Fibroblast of lung (primary cell): ENCODE data around the gene CDH4. TPM values are rescaled to one million over a fixed set of nuclear protein-coding genes. Genes with fewer than 3 reads are reported as not detected.

Source experiments
- DNase-seq, 2 donors: peaks; one replicate each; pipeline versions ENCODE4 v3.0.0 to v3.0.0-alpha.2; 2010; ENCODE audit warnings: low read depth in 2 of 2
- H2AFZ ChIP-seq: 2 replicates; pipeline ENCODE4 v1.5.1; 2012; ENCODE audit warnings: low read length, control low read depth, inconsistent platforms
- H3K27ac ChIP-seq: 2 replicates; pipeline ENCODE4 v1.5.1; 2011; ENCODE audit warnings: low read length, control low read depth; ENCODE audit not compliant: insufficient read depth
- H3K27me3 ChIP-seq: 2 replicates; pipeline ENCODE4 v1.5.1; 2011; ENCODE audit warnings: mild to moderate bottlenecking, low read length; ENCODE audit not compliant: control insufficient read depth, insufficient read depth
- H3K36me3 ChIP-seq: 2 replicates; pipeline ENCODE4 v1.5.1; 2011; ENCODE audit warnings: low read length; ENCODE audit not compliant: control insufficient read depth, insufficient read depth
- H3K4me1 ChIP-seq: 2 replicates; pipeline ENCODE4 v1.5.1; 2011; ENCODE audit warnings: low read length; ENCODE audit not compliant: control insufficient read depth, insufficient read depth; ENCODE audit errors: extremely low read depth
- H3K4me2 ChIP-seq: 2 replicates; pipeline ENCODE4 v1.5.1; 2011; ENCODE audit warnings: low read length, control low read depth; ENCODE audit not compliant: insufficient read depth; ENCODE audit errors: extremely low read depth
- H3K4me3 ChIP-seq, 4 experiments: fragments of 200-600 bp in 1 of 4; sonication (generic) in 1 of 4; replicated peaks in 1 of 4; 2 replicates each; pipeline ENCODE4 v1.5.1; 2011 to 2016; ENCODE audit warnings: low read length in 4 of 4, low read depth in 3 of 4, mild to moderate bottlenecking in 3 of 4, control low read depth in 2 of 4, inconsistent platforms in 1 of 4, mixed read lengths in 1 of 4; ENCODE audit not compliant: insufficient read depth in 1 of 4; ENCODE audit errors: control extremely low read depth in 1 of 4
- H3K79me2 ChIP-seq: 2 replicates; pipeline ENCODE4 v1.5.1; 2012; ENCODE audit warnings: mild to moderate bottlenecking, low read length, inconsistent platforms; ENCODE audit not compliant: control insufficient read depth, insufficient read depth
- H3K9ac ChIP-seq: 2 replicates; pipeline ENCODE4 v1.5.1; 2011; ENCODE audit warnings: mild to moderate bottlenecking, low read length, control low read depth; ENCODE audit not compliant: insufficient read depth
- H3K9me3 ChIP-seq: 2 replicates; pipeline ENCODE4 v1.5.1; 2012; ENCODE audit warnings: low read depth, low read length; ENCODE audit not compliant: control insufficient read depth, insufficient read depth
- H4K20me1 ChIP-seq: 2 replicates; pipeline ENCODE4 v1.5.1; 2011; ENCODE audit warnings: low read length; ENCODE audit not compliant: control insufficient read depth, insufficient read depth; ENCODE audit errors: extremely low read depth
- EZH2 ChIP-seq: IDR thresholded peaks from 2 replicates; pipeline ENCODE4 v1.5.1; 2012; ENCODE audit warnings: low read length, control low read depth, mild to moderate bottlenecking; ENCODE audit errors: missing control alignments
- polyA plus RNA-seq, 2 donors: library from polyadenylated mRNA; depleted of rRNA in 1 of 2; stranded (reverse) in 1 of 2; unstranded in 1 of 2; fragments of >200 nt; gene quantifications; 2 replicates each; pipeline ENCODE4 v1.2.1, GENCODE V29; 2011 to 2012; ENCODE audit warnings: missing spikeins in 1 of 2
- total RNA-seq: library from RNA; depleted of rRNA; stranded (reverse); fragments of >200 nt; gene quantifications from 2 replicates; pipeline ENCODE4 v1.2.1, GENCODE V29; 2014
- TF ChIP-seq, protein P1 (sequence below), 2 donors: IDR thresholded peaks in 1 of 2; conservative IDR thresholded peaks in 1 of 2; 1 replicate in 1 of 2; 2 replicates in 1 of 2; pipeline ENCODE4 v1.5.1; 2011 to 2012; ENCODE audit warnings: low read length in 2 of 2, control low read depth in 1 of 2, inconsistent platforms in 1 of 2, low read depth in 1 of 2, mild to moderate bottlenecking in 1 of 2

CDH4 gene
- total and polyA plus RNA-seq, 2 donors (not counting 1 experiment from before 2014, with no cell fraction given): 4.8 to 6.8 TPM

DNA sequence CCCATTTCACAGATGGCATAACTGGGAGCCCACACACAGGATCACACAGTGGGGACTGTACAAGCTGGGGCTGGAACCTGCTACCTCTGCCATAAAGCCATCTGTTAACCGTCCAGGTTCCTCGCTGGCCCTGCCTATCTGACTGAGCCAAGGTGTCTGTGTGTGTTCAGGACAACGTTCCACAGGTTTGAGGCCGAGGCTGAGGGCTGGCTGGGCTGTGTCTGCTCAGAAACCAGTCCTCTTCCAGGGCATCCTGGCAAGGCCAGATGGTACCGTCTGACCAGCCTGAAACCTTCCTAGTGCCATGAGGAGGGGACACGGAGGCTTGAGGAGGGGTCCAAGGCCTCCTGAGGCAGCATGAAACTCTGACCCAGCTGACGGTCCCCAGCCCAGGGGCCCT lies 663.0 kb downstream of the CDH4 start:
- Histone ChIP-seq H3K4me3 (no peak overlapping the region), H3K4me2 (no peak overlapping the region), H3K4me1 (no peaks in the 10 kb centered on the region), H3K79me2 (no peaks in the 10 kb centered on the region), H2AFZ (no peak overlapping the region), H3K27ac (no peak overlapping the region), H3K27me3 (no peaks in the 10 kb centered on the region), H4K20me1 (no peaks in the 10 kb centered on the region), H3K9ac (no peak overlapping the region), H3K36me3 (no peaks in the 10 kb centered on the region), H3K9me3 (peaks cover 4% of the 10 kb centered on the region)
- no peak for TF ChIP-seq EZH2
- TF ChIP-seq, protein P1, sequence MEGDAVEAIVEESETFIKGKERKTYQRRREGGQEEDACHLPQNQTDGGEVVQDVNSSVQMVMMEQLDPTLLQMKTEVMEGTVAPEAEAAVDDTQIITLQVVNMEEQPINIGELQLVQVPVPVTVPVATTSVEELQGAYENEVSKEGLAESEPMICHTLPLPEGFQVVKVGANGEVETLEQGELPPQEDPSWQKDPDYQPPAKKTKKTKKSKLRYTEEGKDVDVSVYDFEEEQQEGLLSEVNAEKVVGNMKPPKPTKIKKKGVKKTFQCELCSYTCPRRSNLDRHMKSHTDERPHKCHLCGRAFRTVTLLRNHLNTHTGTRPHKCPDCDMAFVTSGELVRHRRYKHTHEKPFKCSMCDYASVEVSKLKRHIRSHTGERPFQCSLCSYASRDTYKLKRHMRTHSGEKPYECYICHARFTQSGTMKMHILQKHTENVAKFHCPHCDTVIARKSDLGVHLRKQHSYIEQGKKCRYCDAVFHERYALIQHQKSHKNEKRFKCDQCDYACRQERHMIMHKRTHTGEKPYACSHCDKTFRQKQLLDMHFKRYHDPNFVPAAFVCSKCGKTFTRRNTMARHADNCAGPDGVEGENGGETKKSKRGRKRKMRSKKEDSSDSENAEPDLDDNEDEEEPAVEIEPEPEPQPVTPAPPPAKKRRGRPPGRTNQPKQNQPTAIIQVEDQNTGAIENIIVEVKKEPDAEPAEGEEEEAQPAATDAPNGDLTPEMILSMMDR (conservative IDR thresholded peaks at IDR 0.05 in 1 of 2, IDR thresholded peaks at IDR 0.05 in 1 of 2; ENCODE audit: low read depth in 1 of 2, low read length in 2 of 2): no peak
- DNase-seq: no peak

DNA sequence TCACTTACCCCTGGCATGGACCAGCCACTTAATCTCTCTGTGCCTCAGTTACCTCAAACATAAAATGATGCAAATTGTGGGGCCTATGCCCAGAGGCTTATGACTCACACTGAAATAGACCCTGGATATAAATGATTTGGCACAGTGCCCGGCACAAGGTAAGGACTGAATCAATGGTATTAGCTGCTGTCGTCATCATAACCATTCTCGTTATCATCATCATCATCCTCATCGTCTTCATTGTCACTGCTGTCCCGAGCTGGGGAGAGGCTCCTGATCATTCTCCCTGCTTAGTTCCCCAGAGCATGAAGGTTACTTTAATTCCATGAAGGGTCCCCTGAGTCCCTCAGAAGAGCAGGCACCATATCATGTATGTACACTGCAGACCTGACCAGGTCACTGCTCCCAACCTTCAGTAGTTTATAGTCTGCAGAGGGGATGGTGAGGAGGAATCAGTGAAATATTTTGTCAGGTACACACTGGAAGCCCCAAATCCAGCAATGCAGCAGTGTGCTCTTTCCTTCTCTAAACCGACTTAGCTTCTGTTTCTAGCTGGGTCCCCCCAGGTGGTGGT lies 664.3 kb downstream of the CDH4 start:
- Histone ChIP-seq H3K79me2 (no peaks in the 10 kb centered on the region), H3K9me3 (peaks cover 4% of the 10 kb centered on the region), H3K9ac (no peak overlapping the region), H3K36me3 (no peaks in the 10 kb centered on the region), H3K4me2 (no peak overlapping the region), H4K20me1 (no peaks in the 10 kb centered on the region), H3K4me3 (no peak overlapping the region), H3K27me3 (no peaks in the 10 kb centered on the region), H3K4me1 (no peaks in the 10 kb centered on the region), H2AFZ (no peak overlapping the region), H3K27ac (no peak overlapping the region)
- no peak for TF ChIP-seq EZH2
- TF ChIP-seq, protein P1 (conservative IDR thresholded peaks at IDR 0.05 in 1 of 2, IDR thresholded peaks at IDR 0.05 in 1 of 2; ENCODE audit: low read depth in 1 of 2, low read length in 2 of 2): no peak
- no peak for DNase-seq

DNA sequence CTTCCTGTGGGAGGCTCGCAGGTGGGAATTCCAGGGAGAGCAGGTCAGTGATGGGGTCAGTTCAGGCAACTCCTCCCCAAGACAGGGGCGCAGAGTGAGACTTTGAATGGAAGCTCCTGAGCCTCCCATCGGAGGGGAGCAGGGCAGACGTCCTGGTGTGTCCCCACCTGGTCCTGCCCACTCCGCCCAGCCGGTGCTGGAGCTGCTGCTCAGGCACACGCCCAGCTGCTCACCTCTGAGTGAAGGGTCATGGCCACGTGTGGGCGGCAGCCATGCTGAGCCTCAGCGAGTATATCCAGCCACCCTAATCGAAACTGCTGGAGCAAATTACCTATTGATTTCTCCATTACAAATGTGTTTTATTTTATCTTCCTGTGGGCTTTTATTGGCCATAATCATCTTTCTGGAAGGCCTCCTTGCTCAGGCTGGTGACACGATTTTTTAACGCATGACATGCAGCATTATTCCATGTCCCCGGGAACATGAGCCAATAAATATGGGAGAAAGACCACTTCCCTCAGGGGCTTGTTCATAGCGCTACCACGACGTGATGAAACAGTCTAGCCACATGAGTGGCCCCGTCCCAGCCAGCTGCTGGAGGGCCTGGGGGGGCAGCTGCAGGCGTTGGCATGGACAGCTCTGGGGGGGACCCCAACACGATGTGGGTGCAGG lies 665.5 kb downstream of the CDH4 start:
- H3K27ac ChIP-seq: no peak overlapping the region

More for the DNA sequence above, 665.5 kb downstream of the CDH4 start:
- H3K4me3 ChIP-seq: no peak overlapping the region
- no peak overlapping the region for H3K4me2 ChIP-seq
- H3K27me3 ChIP-seq: no peaks in the 10 kb centered on the region
- peaks cover 4% of the 10 kb centered on the region for H3K9me3 ChIP-seq
- H3K79me2 ChIP-seq: no peaks in the 10 kb centered on the region
- no peaks in the 10 kb centered on the region for H3K4me1 ChIP-seq
- H3K36me3 ChIP-seq: no peaks in the 10 kb centered on the region
- H4K20me1 ChIP-seq: no peaks in the 10 kb centered on the region
- H3K9ac ChIP-seq: no peak overlapping the region
- TF ChIP-seq, protein P1 (conservative IDR thresholded peaks at IDR 0.05 in 1 of 2, IDR thresholded peaks at IDR 0.05 in 1 of 2; ENCODE audit: low read depth in 1 of 2, low read length in 2 of 2): no peak
- TF ChIP-seq EZH2: no peak
- DNase-seq: no peak
- H2AFZ ChIP-seq: no peak overlapping the region
